SK-N-SH treated with all-trans-retinoic acid at 6 μM for 48 hours (cell line): ENCODE data around the gene HSF2BP.

ENCODE experiments used
- ARNTL ChIP-seq: fragments of 450-650 bp; formaldehyde crosslinking; IDR thresholded peaks from 2 replicates; pipeline ENCODE4 v1.5.0; 2020; ENCODE audit warnings: low read depth, mild to moderate bottlenecking, moderate library complexity, borderline replicate concordance
- CREB5 ChIP-seq: fragments of 250-450 bp; sonication (Bioruptor Pico); IDR thresholded peaks from 2 replicates; pipeline ENCODE4 v1.5.1; 2020; ENCODE audit warnings: low read depth, mild to moderate bottlenecking, moderate library complexity
- ESRRG ChIP-seq: fragments of 250-450 bp; sonication (Bioruptor Pico); IDR thresholded peaks from 2 replicates; pipeline ENCODE4 v1.6.1; 2021; ENCODE audit warnings: mild to moderate bottlenecking
- GLIS3 ChIP-seq: fragments of 250-450 bp; sonication (Bioruptor Pico); IDR thresholded peaks from 2 replicates; pipeline ENCODE4 v1.5.0; 2020; ENCODE audit warnings: mild to moderate bottlenecking, moderate library complexity
- OSR1 ChIP-seq: fragments of 250-450 bp; sonication (Bioruptor Pico); IDR thresholded peaks from 2 replicates; pipeline ENCODE4 v1.8.0; 2022; ENCODE audit warnings: moderate library complexity, mild to moderate bottlenecking, inconsistent platforms
- PATZ1 ChIP-seq: fragments of 250-450 bp; sonication (Bioruptor Pico); IDR thresholded peaks from 2 replicates; pipeline ENCODE4 v1.8.0; 2020; ENCODE audit warnings: mild to moderate bottlenecking, moderate library complexity, borderline replicate concordance
- PPARA ChIP-seq: fragments of 250-450 bp; sonication (Bioruptor Pico); IDR thresholded peaks from 2 replicates; pipeline ENCODE4 v1.5.0; 2020; ENCODE audit warnings: mild to moderate bottlenecking, borderline replicate concordance
- TOX ChIP-seq: fragments of 250-450 bp; sonication (Bioruptor Pico); IDR thresholded peaks from 2 replicates; pipeline ENCODE4 v1.8.0; 2021; ENCODE audit warnings: mild to moderate bottlenecking, moderate library complexity, borderline replicate concordance
- TSHZ2 ChIP-seq: fragments of 250-450 bp; sonication (Bioruptor Pico); IDR thresholded peaks from 2 replicates; pipeline ENCODE4 v1.5.0; 2020; ENCODE audit warnings: mild to moderate bottlenecking, moderate library complexity
- ZFP30 ChIP-seq: fragments of 450-650 bp; formaldehyde crosslinking; IDR thresholded peaks from 2 replicates; pipeline ENCODE4 v1.5.0; 2022; ENCODE audit warnings: mild to moderate bottlenecking, moderate library complexity
- ZNF565 ChIP-seq: fragments of 450-650 bp; formaldehyde crosslinking; conservative IDR thresholded peaks from 2 replicates; pipeline ENCODE4 v1.5.0; 2020; ENCODE audit warnings: low read depth, mild to moderate bottlenecking, moderate library complexity
- ZNF70 ChIP-seq: fragments of 450-650 bp; formaldehyde crosslinking; IDR thresholded peaks from 2 replicates; pipeline ENCODE4 v1.5.0; 2020; ENCODE audit warnings: mild to moderate bottlenecking, moderate library complexity

- TF ChIP-seq ZFP30 (CRISPR knock-in tag), result no peak
- TF ChIP-seq ESRRG, result no peak
- no peak for TF ChIP-seq ARNTL (CRISPR knock-in tag)
- no peak for TF ChIP-seq PATZ1 (CRISPR knock-in tag)
- TF ChIP-seq ZNF70 (CRISPR knock-in tag), result no peak
- TF ChIP-seq CREB5 (CRISPR knock-in tag), result no peak
- no peak for TF ChIP-seq ZNF565 (CRISPR knock-in tag)
- TF ChIP-seq TOX (CRISPR knock-in tag), result no peak
- TF ChIP-seq PPARA, result no peak
- no peak for TF ChIP-seq TSHZ2
- no peak for TF ChIP-seq OSR1 (CRISPR knock-in tag)
- TF ChIP-seq GLIS3 (CRISPR knock-in tag), result no peak
These were observed 54.6 kb downstream of the HSF2BP start for GRCh38 chr21:43604505-43605204.
